Measurements from ENCODE around the gene PMEPA1. TPM values are rescaled to one million over a fixed set of nuclear protein-coding genes. Genes with fewer than 3 reads are reported as not detected.
A peak's percentile ranks its signal among the peaks of the same experiment; 100 is the strongest.

PMEPA1 gene
- total and polyA plus RNA-seq, 10 donors = 4.8 to 15.7 (median 9.2) TPM

DNA sequence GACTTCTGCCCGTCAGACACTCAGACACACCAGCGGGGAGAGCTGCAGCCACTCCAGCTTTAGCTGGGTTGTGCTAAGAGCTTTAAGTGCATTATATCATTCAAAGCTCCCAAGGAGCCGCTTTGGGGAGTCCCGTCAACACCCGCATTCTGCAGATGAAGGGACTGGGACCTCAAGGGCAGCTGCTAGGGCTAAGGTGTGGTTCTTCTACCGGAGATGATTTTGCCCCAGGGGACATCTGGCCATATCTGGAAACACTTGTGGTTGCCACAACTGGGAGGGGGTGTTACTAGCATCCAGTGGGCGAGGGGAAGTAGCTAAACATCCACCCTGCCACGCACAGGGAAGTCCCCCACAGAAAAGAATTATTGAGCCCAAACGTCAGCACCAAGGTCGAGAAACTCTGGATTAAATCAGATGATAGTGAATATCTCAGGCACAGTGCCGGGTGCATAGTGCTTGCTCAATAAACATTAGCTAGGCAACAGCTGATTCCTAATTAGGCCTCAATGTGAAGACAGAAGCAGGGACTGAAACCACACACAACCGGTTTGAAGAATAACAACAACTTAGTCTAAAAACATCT lies 29.6 kb downstream of the PMEPA1 start:
- no peak for DNase-seq
- peak overlapping the region in 4 of 8 donors; percentile 47 to 77 (median 58) for H3K27ac ChIP-seq
- H3K9me3 ChIP-seq = no peaks in the 10 kb centered on the region
- intact Hi-C loops (cut with DNase I; ENCODE audit: low total_unique reads) = no loop called here
- no peaks in the 10 kb centered on the region for H3K36me3 ChIP-seq
- peaks cover 20 to 100% (median 71%) of the 10 kb centered on the region in 6 donors for H3K4me1 ChIP-seq
- peak overlapping the region in 1 of 8 donors; percentile 13 for H3K4me3 ChIP-seq
- no peaks in the 10 kb centered on the region for H3K27me3 ChIP-seq (replicated peaks in 1 of 7)
- 25 to 31% (median 29%) methylated on average over 12 of the region's 12 CpGs for WGBS, 5 donors
- TF ChIP-seq, protein P1, sequence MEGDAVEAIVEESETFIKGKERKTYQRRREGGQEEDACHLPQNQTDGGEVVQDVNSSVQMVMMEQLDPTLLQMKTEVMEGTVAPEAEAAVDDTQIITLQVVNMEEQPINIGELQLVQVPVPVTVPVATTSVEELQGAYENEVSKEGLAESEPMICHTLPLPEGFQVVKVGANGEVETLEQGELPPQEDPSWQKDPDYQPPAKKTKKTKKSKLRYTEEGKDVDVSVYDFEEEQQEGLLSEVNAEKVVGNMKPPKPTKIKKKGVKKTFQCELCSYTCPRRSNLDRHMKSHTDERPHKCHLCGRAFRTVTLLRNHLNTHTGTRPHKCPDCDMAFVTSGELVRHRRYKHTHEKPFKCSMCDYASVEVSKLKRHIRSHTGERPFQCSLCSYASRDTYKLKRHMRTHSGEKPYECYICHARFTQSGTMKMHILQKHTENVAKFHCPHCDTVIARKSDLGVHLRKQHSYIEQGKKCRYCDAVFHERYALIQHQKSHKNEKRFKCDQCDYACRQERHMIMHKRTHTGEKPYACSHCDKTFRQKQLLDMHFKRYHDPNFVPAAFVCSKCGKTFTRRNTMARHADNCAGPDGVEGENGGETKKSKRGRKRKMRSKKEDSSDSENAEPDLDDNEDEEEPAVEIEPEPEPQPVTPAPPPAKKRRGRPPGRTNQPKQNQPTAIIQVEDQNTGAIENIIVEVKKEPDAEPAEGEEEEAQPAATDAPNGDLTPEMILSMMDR (IDR thresholded peaks at IDR 0.05 in 8 of 11, conservative IDR thresholded peaks at IDR 0.05 in 3 of 11) = no peak
- TF ChIP-seq POLR2A (IDR thresholded peaks at IDR 0.05) (no peak), POLR2AphosphoS5 (IDR thresholded peaks at IDR 0.05) (peak in 1 of 3 donors; percentile 14)

DNA sequence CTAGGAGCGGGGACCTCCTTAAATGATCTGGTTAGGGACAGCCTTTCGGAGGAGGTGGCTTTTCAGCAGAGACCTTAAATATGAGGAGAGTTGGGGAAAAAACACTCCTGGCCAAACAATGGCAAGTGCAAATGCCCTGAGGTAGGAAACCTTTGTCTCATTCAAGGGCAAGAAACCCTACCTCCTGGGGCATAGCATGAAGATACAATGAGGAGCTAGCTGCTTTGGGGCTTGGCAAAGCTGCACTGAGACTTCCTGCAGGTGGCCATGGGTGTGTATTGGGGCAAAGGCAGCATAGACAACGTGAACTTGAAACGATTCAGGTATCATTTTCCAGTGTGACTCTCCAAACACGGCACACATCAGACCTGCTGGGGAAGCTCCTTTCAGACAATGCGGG lies 30.7 kb downstream of the PMEPA1 start:
- TF ChIP-seq POLR2AphosphoS5 (IDR thresholded peaks at IDR 0.05) (no peak), POLR2A (IDR thresholded peaks at IDR 0.05) (no peak)
- TF ChIP-seq, protein P1 (IDR thresholded peaks at IDR 0.05 in 8 of 11, conservative IDR thresholded peaks at IDR 0.05 in 3 of 11) = no peak
- H3K27ac ChIP-seq = peak overlapping the region in 2 of 8 donors; percentile 65 to 77
- 70 to 86% (median 82%) methylated on average over 6 of the region's 6 CpGs for WGBS, 5 donors
- H3K4me3 ChIP-seq = no peak overlapping the region
- H3K4me1 ChIP-seq = peaks cover 20 to 97% (median 70%) of the 10 kb centered on the region in 6 donors
- no peaks in the 10 kb centered on the region for H3K9me3 ChIP-seq
- no peaks in the 10 kb centered on the region for H3K36me3 ChIP-seq
- no peaks in the 10 kb centered on the region for H3K27me3 ChIP-seq (replicated peaks in 1 of 7)
- intact Hi-C loops (cut with DNase I; ENCODE audit: low total_unique reads) = no loop called here
- DNase-seq = no peak

DNA sequence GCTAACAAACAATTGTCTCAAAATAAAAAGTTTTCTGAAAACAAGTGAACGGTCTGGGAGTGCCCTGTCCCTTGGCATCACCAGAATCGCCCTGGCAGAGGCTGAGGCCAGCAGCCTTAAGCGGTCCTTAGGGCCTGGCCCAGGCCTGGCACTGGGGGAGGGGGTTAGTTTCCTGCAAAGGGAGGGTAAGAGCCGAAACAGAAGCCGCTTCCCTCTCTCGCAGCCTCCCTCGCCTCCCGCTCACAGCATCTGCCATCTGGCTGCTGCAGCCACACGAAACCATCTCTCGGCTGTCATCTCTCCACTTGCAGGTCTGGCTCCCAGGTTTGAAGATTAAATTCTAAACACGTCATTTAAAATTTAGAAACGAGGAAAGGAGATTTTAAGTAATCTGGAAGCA lies 31.5 kb downstream of the PMEPA1 start:
- DNase-seq = no peak
- no peaks in the 10 kb centered on the region for H3K36me3 ChIP-seq
- no peaks in the 10 kb centered on the region for H3K27me3 ChIP-seq (replicated peaks in 1 of 7)
- TF ChIP-seq, protein P1 (IDR thresholded peaks at IDR 0.05 in 8 of 11, conservative IDR thresholded peaks at IDR 0.05 in 3 of 11) = no peak
- peak in 1 of 3 donors; percentile 35 for TF ChIP-seq POLR2AphosphoS5 (IDR thresholded peaks at IDR 0.05)
- H3K4me1 ChIP-seq = peaks cover 20 to 93% (median 63%) of the 10 kb centered on the region in 6 donors
- intact Hi-C loops (cut with DNase I; ENCODE audit: low total_unique reads) = no loop called here
- H3K4me3 ChIP-seq = no peak overlapping the region
- WGBS, 5 donors = 39 to 57% (median 51%) methylated on average over 12 of the region's 12 CpGs
- no peak overlapping the region for H3K27ac ChIP-seq
- no peaks in the 10 kb centered on the region for H3K9me3 ChIP-seq

DNA sequence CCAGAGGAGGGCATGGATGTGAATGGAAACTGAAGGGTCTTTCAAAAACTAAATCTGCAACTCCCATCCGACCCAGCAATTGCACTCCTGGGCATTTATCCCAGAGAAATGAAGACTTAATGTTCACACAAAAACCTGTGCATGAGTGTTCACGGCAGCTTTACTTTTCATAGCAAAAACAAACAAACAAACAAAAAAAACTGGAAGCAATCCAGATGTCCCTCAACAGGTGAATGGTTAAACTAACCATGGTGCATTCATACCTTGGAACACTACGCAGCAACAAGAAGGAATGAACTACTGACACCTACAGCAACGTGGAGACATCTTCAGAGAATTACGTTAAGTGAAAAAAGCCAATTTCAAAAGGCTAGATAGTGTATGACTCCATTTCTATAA lies 32.2 kb downstream of the PMEPA1 start:
- TF ChIP-seq, protein P1 (IDR thresholded peaks at IDR 0.05 in 8 of 11, conservative IDR thresholded peaks at IDR 0.05 in 3 of 11) = no peak
- TF ChIP-seq POLR2A (IDR thresholded peaks at IDR 0.05) (no peak), POLR2AphosphoS5 (IDR thresholded peaks at IDR 0.05) (no peak)
- H3K27me3 ChIP-seq (replicated peaks in 1 of 7) = peaks cover 0 to 4% (median 0%) of the 10 kb centered on the region in 7 donors
- no peaks in the 10 kb centered on the region for H3K36me3 ChIP-seq
- WGBS, 5 donors = 80 to 94% (median 90%) methylated on average over 5 of the region's 5 CpGs
- peaks cover 26 to 93% (median 62%) of the 10 kb centered on the region in 6 donors for H3K4me1 ChIP-seq
- H3K9me3 ChIP-seq = no peaks in the 10 kb centered on the region
- DNase-seq = no peak
- intact Hi-C loops (cut with DNase I; ENCODE audit: low total_unique reads) = no loop called here
- no peak overlapping the region for H3K4me3 ChIP-seq
- no peak overlapping the region for H3K27ac ChIP-seq
